AG04450 (cell line): ENCODE data around the gene ZMYND8. TPM values are rescaled to one million over a fixed set of nuclear protein-coding genes. Genes with fewer than 3 reads are reported as not detected.

Source experiments
- CTCF ChIA-PET: fragments of 300-600, 350-600 bp; formaldehyde crosslinking; extraction: SDS; loops from one replicate; lab custom pipeline; 2022; ENCODE audit warnings: antibody characterized with exemption, inconsistent platforms; lab: Charles Lee
- POLR2A ChIA-PET: fragments of 350-600 bp; formaldehyde crosslinking; extraction: SDS; loops from one replicate; lab custom pipeline; 2021; ENCODE audit warnings: antibody characterized with exemption, inconsistent platforms; lab: Yijun Ruan, JAX
- DNase-seq: peaks from one replicate; pipeline ENCODE4 v3.0.0-alpha.2; 2011; ENCODE audit warnings: low read depth, low spot score
- H3K27ac ChIP-seq: one replicate; pipeline ENCODE4 v1.5.1; 2012; ENCODE audit warnings: low read depth, low read length, control low read depth
- H3K27me3 ChIP-seq: one replicate; pipeline ENCODE4 v1.6.0; 2012; ENCODE audit warnings: low read length; ENCODE audit not compliant: control insufficient read depth, insufficient read depth
- H3K4me3 ChIP-seq: 2 replicates; pipeline ENCODE4 v1.5.1; 2011; ENCODE audit warnings: mild to moderate bottlenecking, low read depth, low read length, control low read depth
- H3K9me3 ChIP-seq: 2 replicates; pipeline ENCODE4 v1.5.1; 2012; ENCODE audit warnings: low read length; ENCODE audit not compliant: control insufficient read depth, insufficient read depth
- polyA plus RNA-seq: library from polyadenylated mRNA; depleted of rRNA; stranded (reverse); fragments of >200 nt; gene quantifications from 2 replicates; pipeline ENCODE4 v1.2.3, GENCODE V29; 2011
- TF ChIP-seq, protein P1 (sequence below): IDR thresholded peaks from 2 replicates; pipeline ENCODE4 v1.5.1; 2011; ENCODE audit warnings: low read depth, low read length, control low read depth, inconsistent platforms

ZMYND8 gene
- polyA plus RNA-seq, 1 experiment, result 23.1 TPM

DNA sequence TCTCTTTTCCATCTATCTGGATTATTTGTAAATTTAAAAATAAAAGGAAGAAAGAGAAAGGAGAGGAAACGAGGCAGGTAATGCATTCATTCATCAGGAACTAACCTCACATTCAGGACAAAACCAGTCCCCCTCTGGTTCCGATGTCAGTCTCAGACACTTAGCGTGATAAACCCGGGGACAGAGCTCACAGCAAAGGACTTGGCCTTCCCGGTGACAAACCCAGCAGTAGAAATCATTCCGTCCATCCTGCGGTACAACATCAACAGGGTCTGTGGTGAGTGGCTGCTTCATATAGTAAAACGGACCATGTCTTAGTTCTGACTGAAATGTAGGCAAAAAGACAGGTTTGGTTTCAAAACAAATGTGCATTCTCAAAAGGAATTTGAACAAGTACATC lies 57.9 kb downstream of the ZMYND8 start:
- Histone ChIP-seq H3K4me3 (no peak overlapping the region), H3K27ac (no peak overlapping the region), H3K9me3 (no peaks in the 10 kb centered on the region), H3K27me3 (no peaks in the 10 kb centered on the region)
- TF ChIP-seq, protein P1, sequence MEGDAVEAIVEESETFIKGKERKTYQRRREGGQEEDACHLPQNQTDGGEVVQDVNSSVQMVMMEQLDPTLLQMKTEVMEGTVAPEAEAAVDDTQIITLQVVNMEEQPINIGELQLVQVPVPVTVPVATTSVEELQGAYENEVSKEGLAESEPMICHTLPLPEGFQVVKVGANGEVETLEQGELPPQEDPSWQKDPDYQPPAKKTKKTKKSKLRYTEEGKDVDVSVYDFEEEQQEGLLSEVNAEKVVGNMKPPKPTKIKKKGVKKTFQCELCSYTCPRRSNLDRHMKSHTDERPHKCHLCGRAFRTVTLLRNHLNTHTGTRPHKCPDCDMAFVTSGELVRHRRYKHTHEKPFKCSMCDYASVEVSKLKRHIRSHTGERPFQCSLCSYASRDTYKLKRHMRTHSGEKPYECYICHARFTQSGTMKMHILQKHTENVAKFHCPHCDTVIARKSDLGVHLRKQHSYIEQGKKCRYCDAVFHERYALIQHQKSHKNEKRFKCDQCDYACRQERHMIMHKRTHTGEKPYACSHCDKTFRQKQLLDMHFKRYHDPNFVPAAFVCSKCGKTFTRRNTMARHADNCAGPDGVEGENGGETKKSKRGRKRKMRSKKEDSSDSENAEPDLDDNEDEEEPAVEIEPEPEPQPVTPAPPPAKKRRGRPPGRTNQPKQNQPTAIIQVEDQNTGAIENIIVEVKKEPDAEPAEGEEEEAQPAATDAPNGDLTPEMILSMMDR, result no peak
- ChIA-PET CTCF (interaction anchor here (1.8 kb wide), 1 partner anchor 85 kb away, joined by 10 read pairs; no protein-coding TSS in a partner anchor), POLR2A (no interaction called here)
- DNase-seq, result no peak

DNA sequence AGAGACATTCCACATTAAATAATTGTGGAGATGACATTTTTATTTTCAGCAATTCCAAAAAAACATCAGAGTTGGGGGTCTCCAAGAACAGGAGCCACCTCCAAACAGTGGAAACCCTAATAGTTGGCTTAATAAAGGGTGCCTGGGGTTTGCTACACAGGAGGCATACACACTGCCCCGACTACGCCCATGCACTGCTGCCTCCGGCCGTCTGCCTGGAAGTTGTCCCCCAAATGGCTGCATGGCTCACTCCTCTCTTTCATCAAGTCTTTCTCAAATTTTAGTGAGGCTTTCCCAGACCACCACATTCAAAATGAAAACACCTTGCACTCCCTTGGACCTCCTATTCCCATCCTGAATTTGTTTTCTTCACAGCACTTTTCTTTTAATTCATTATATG lies 58.8 kb downstream of the ZMYND8 start:
- ChIA-PET CTCF (interaction anchor here (2.2 kb wide), 1 partner anchor 86 kb away, joined by 15 read pairs; no protein-coding TSS in a partner anchor), POLR2A (no interaction called here)
- no peak for DNase-seq
- Histone ChIP-seq H3K27ac (no peak overlapping the region), H3K9me3 (no peaks in the 10 kb centered on the region), H3K27me3 (no peaks in the 10 kb centered on the region), H3K4me3 (no peak overlapping the region)
- TF ChIP-seq, protein P1, result no peak

DNA sequence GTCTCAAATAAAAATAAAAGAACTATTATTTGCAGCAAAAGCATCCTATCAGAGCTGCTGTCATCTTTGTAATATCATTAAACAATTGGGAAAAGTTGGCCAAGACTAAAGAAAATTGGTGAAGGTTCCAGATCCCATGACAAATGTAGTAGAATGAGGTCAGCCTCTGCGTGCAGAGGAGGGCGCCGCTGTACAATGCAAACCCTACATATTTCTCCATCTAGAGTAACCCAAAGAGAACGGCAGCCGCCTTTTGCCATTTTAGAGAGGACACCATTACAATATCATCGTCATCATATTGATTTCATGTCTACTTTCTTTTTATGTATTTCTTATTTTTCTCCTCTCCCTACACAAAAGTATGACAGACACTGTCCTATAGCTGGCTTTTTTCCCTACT lies 59.5 kb downstream of the ZMYND8 start:
- Histone ChIP-seq H3K27ac (no peak overlapping the region), H3K9me3 (no peaks in the 10 kb centered on the region), H3K27me3 (no peaks in the 10 kb centered on the region), H3K4me3 (no peak overlapping the region)
- TF ChIP-seq, protein P1, result no peak
- no peak for DNase-seq
- ChIA-PET CTCF (interaction anchor here (2.2 kb wide), 1 partner anchor 87 kb away, joined by 15 read pairs; no protein-coding TSS in a partner anchor), POLR2A (no interaction called here)

DNA sequence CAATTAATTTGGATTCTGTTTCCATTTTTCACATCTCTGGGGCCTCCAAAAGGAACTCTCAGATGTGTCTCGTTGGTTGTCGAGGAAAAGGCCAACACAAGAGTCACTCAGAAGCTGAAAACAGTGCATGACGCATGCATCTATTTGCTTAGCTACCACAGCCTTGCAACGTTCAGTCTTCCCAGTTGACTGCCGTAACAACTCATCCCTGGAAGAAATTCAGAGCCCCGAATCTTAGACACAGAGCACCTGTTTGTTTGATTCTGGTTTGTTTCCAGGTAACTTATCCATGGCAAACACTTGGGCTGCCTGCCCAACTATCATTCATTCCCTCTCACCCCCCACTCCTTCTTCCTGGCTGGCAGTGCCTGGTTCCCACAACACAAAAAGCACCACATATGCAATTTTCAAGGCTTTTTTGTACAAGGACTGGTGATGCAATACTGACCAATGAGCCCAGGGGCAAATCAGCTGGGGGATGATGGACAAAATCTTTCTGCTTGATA lies 60.5 kb downstream of the ZMYND8 start:
- H3K27me3 ChIP-seq, result no peaks in the 10 kb centered on the region
- no peaks in the 10 kb centered on the region for H3K9me3 ChIP-seq
- POLR2A ChIA-PET, result no interaction called here
- no peak for DNase-seq
- TF ChIP-seq, protein P1, result no peak
- H3K27ac ChIP-seq, result no peak overlapping the region
- no peak overlapping the region for H3K4me3 ChIP-seq
- CTCF ChIA-PET, result interaction anchor here (2.2 kb wide), 1 partner anchor 88 kb away, joined by 15 read pairs; no protein-coding TSS in a partner anchor

DNA sequence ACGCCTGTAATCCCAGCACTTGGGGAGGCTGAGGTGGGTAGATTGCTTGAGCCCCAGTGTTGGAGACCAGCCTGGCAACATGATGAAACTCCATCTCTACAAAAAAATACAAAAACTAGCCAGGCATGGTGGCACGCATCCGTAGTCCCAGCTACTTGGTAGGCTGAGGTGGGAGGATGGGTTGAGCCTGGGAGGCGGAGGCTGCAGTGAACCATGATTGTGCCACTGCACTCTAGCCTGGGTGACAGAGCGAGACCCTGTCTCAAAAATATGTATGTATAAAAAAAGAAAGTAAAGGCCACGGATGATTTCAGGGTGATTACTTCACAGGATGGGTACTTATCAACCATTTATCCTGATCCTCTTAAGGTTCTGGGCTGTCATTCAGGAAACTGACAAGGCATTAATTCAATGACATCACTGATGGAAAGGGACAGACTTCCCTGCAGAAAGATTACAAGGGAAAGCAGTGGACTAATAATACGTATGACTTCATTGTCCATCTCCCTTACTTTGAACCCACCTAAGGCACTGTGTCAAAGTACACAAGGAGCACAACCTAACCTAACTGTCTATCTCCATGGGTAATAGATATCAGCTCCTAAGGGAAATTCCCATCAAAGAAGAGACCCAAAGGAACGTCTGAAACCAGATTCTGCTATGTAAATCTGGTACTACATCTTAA lies 61.2 kb downstream of the ZMYND8 start:
- no peak for DNase-seq
- ChIA-PET POLR2A (no interaction called here), CTCF (no interaction called here)
- TF ChIP-seq, protein P1, result no peak
- no peak overlapping the region for H3K4me3 ChIP-seq
- no peaks in the 10 kb centered on the region for H3K27me3 ChIP-seq
- H3K9me3 ChIP-seq, result no peaks in the 10 kb centered on the region
- H3K27ac ChIP-seq, result no peak overlapping the region
